ENCODE data around the gene RAX.

GRCh38 chr18:59282341-59282740 is 9.1 kb upstream of the RAX start:
- TF ChIP-seq POU6F1 (CRISPR knock-in tag; IDR thresholded peaks at IDR 0.05; ENCODE audit: borderline replicate concordance, low read depth) (no peak), CSDC2 (CRISPR knock-in tag; IDR thresholded peaks at IDR 0.05) (no peak), BACH2 (CRISPR knock-in tag; IDR thresholded peaks at IDR 0.05; ENCODE audit: borderline replicate concordance) (no peak), TOX (CRISPR knock-in tag; IDR thresholded peaks at IDR 0.05; ENCODE audit: borderline replicate concordance) (no peak), ZFP3 (CRISPR knock-in tag; IDR thresholded peaks at IDR 0.05) (no peak), RARB (CRISPR knock-in tag; IDR thresholded peaks at IDR 0.05) (no peak), SNAI2 (CRISPR knock-in tag; IDR thresholded peaks at IDR 0.05) (no peak)
- TF ChIP-seq, protein P1, sequence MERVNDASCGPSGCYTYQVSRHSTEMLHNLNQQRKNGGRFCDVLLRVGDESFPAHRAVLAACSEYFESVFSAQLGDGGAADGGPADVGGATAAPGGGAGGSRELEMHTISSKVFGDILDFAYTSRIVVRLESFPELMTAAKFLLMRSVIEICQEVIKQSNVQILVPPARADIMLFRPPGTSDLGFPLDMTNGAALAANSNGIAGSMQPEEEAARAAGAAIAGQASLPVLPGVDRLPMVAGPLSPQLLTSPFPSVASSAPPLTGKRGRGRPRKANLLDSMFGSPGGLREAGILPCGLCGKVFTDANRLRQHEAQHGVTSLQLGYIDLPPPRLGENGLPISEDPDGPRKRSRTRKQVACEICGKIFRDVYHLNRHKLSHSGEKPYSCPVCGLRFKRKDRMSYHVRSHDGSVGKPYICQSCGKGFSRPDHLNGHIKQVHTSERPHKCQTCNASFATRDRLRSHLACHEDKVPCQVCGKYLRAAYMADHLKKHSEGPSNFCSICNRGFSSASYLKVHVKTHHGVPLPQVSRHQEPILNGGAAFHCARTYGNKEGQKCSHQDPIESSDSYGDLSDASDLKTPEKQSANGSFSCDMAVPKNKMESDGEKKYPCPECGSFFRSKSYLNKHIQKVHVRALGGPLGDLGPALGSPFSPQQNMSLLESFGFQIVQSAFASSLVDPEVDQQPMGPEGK (CRISPR knock-in tag; IDR thresholded peaks at IDR 0.05; ENCODE audit: borderline replicate concordance), result no peak
- TF ChIP-seq, protein P2, sequence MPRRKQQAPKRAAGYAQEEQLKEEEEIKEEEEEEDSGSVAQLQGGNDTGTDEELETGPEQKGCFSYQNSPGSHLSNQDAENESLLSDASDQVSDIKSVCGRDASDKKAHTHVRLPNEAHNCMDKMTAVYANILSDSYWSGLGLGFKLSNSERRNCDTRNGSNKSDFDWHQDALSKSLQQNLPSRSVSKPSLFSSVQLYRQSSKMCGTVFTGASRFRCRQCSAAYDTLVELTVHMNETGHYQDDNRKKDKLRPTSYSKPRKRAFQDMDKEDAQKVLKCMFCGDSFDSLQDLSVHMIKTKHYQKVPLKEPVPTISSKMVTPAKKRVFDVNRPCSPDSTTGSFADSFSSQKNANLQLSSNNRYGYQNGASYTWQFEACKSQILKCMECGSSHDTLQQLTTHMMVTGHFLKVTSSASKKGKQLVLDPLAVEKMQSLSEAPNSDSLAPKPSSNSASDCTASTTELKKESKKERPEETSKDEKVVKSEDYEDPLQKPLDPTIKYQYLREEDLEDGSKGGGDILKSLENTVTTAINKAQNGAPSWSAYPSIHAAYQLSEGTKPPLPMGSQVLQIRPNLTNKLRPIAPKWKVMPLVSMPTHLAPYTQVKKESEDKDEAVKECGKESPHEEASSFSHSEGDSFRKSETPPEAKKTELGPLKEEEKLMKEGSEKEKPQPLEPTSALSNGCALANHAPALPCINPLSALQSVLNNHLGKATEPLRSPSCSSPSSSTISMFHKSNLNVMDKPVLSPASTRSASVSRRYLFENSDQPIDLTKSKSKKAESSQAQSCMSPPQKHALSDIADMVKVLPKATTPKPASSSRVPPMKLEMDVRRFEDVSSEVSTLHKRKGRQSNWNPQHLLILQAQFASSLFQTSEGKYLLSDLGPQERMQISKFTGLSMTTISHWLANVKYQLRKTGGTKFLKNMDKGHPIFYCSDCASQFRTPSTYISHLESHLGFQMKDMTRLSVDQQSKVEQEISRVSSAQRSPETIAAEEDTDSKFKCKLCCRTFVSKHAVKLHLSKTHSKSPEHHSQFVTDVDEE (CRISPR knock-in tag; IDR thresholded peaks at IDR 0.05), result no peak
